HepG2 (cell line): ENCODE results near the gene FAM174B.

Experiments
- DNMT3B ChIP-seq: conservative IDR thresholded peaks from 2 replicates; pipeline ENCODE4 v1.6.1; 2016; ENCODE audit warnings: missing biosample characterization, control low read depth
- DPF2 ChIP-seq: sonication (generic); formaldehyde crosslinking; IDR thresholded peaks from 2 replicates; pipeline ENCODE4 v1.4.0; 2020; ENCODE audit warnings: mild to moderate bottlenecking, low read depth, missing genetic modification reagents, borderline replicate concordance
- EZH2 ChIP-seq: conservative IDR thresholded peaks from 2 replicates; pipeline ENCODE4 v1.6.1; 2012; ENCODE audit warnings: mild to moderate bottlenecking, low read depth, low read length, moderate library complexity
- GABPB1 ChIP-seq: IDR thresholded peaks from 2 replicates; pipeline ENCODE4 v1.6.1; 2016; ENCODE audit warnings: mild to moderate bottlenecking, missing genetic modification reagents, moderate library complexity, missing compliant biosample characterization
- MAX ChIP-seq: IDR thresholded peaks from 2 replicates; pipeline ENCODE4 v1.6.1; 2012; ENCODE audit warnings: inconsistent platforms
- PHF8 ChIP-seq: sonication (generic); formaldehyde crosslinking; IDR thresholded peaks from 2 replicates; pipeline ENCODE4 v1.5.0; 2020; ENCODE audit warnings: missing genetic modification reagents
- TCF7 ChIP-seq: sonication (generic); IDR thresholded peaks from 2 replicates; pipeline ENCODE4 v1.6.1; 2016; ENCODE audit warnings: antibody characterized with exemption, low read depth
- ZNF274 ChIP-seq: sonication (generic); formaldehyde crosslinking; IDR thresholded peaks from 2 replicates; pipeline ENCODE4 v1.5.1; 2020; ENCODE audit warnings: mild to moderate bottlenecking, missing genetic modification reagents
- ZNF562 ChIP-seq: sonication (generic); formaldehyde crosslinking; IDR thresholded peaks from 2 replicates; pipeline ENCODE4 v1.8.0; 2022; ENCODE audit warnings: missing genetic modification reagents, borderline replicate concordance
- ZNF780A ChIP-seq: sonication (generic); formaldehyde crosslinking; IDR thresholded peaks from 2 replicates; pipeline ENCODE4 v1.8.0; 2022; ENCODE audit warnings: mild to moderate bottlenecking, missing genetic modification reagents, moderate library complexity
- ZNF878 ChIP-seq: sonication (generic); formaldehyde crosslinking; IDR thresholded peaks from 2 replicates; pipeline ENCODE4 v1.8.1; 2023; ENCODE audit warnings: mild to moderate bottlenecking, missing genetic modification reagents, moderate library complexity

- no peak for TF ChIP-seq MAX
- no peak for TF ChIP-seq EZH2
- no peak for TF ChIP-seq DNMT3B (CRISPR knock-in tag)
- no peak for TF ChIP-seq PHF8 (CRISPR knock-in tag)
- no peak for TF ChIP-seq ZNF878 (CRISPR knock-in tag)
- TF ChIP-seq ZNF562 (CRISPR knock-in tag): no peak
- no peak for TF ChIP-seq ZNF780A (CRISPR knock-in tag)
- no peak for TF ChIP-seq GABPB1 (CRISPR knock-in tag)
- TF ChIP-seq DPF2 (CRISPR knock-in tag): no peak
- TF ChIP-seq TCF7: no peak
- TF ChIP-seq ZNF274 (CRISPR knock-in tag): no peak
These were observed 8.8 kb upstream of the FAM174B start for GRCh38 chr15:92664178-92664900.
